T-helper 22 cell (primary cell): Measurements from ENCODE around the gene EPOP.
"Not testable (repeated sequence)": the region's sequence is repeated elsewhere in the genome, so short reads cannot be mapped to it uniquely, and the experiment has no call there.

Source experiments
- DNase-seq: peaks from one replicate; pipeline ENCODE4 v3.0.0-alpha.2; 2020; ENCODE audit warnings: low read depth

Gene EPOP

DNA sequence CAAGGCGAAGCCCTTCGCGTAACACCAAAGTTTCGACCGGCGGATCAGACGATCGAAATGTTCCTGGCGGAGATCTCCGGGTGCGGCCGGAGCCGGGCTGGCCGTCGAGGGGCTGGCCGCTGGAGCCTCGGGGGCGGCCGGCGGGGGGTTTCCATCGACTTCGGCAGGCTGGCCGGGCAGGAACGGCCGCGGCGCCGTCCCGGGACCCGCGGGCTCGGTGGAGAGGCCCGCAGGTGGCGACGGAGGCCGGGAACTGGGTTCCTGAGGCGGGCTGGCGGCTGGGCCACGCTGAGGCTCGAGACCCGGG lies 1.1 kb downstream of the EPOP start:
- no peak for DNase-seq

DNA sequence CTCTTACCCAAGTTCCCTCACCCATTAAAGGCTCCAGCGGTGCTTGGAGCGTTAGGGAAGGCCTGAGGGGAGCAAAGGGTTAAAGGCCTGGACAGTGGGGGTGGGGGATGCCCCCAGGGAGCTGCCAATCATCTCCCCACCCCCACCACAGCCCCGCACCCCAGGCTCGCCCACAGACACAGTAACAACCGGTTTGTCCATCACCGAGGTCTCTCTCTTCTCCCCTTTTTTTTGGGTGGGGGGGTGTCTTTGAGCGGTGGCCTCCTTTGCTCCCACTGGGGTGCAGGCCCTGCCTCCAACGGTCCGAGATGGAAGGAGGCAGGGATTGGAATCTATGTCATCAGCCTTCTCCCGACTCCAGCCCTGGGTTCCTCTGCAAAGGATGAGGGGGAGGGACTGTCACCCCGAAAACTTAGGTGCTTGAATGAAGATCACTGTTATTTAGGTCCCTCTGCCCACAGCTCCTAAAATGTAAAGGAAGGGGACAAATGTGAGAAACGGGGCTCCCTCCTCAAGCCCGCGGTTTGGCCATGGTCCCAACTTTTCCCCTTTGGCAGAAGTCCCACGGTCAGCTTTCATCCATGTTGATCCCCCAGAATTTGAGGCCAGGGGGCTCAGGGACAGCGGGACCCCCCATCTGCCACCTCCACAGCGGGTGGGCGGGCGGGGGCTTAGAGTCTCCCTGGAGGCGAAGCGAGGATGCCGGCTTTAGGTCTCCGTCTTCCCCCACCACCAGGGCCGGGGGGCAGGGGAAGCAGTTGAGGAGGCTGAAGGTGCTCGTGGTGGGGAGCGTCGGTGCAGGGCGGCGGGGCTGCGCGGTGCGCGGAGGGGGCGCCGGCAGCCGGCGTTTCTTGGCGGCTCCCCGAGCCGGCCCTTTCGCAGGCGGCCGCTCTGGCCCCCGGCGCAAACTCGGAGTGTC lies 1.7 kb downstream of the EPOP start:
- no peak for DNase-seq

DNA sequence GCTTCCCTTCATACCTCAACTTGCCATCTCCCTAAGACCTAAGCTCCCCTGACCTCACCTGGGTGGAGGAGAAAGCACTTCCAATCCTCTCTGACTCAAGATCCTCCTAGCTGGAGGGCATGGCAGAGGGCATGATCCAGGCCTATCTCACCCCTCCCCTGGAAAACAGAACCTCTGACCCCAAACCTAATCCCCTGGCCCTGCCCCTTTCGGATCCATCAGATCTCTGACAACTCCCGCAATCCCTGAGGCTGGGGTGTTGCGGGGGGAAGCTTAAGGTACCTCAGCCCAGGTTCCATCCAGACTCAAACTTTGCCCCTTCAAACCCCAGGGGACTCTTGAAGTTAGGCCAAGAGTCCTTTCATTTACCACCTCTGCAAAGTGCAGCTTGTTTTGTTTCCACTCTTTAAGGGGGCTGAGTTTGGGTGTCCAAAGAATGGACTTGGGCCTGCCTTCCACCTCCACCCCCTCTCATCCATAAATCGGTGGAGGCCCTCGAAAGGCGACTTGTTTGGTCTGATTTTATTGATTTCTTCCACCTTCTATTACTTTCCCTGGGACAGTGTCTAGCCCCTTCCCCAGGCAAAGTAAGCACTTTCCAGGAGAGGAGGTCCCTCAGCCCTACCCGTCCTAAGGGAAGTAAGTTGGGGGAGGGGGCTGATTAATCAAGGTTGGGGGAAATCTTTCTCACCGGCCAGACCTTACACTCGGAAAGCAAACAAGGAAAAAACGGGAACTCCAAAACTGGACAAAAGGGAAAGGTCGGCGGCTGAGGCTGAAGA lies 2.6 kb downstream of the EPOP start:
- no peak for DNase-seq

DNA sequence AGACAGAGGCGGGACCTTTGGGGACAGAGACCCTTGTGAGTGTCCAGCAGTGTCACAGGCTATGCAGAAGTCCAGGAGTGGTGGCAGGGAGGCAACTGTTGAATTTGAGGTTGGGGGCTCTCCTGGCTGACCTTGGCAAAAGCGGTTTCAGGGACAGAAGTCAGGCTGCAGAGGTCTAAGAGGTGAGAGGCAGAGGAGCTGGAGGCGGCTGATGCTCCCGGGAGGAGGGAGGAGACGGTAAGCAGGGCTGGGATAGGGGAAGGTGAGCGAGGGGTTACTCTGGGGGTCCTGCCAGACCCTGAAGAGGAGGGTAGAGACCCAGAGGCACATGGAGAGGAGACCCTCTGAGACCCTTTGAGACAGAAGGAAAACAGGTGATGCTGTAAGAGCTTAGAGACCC lies 5.2 kb downstream of the EPOP start:
- DNase-seq, result no peak

- DNase-seq, result no peak
These were observed 7.0 kb downstream of the EPOP start for GRCh38 chr17:38667787-38668122.

DNA sequence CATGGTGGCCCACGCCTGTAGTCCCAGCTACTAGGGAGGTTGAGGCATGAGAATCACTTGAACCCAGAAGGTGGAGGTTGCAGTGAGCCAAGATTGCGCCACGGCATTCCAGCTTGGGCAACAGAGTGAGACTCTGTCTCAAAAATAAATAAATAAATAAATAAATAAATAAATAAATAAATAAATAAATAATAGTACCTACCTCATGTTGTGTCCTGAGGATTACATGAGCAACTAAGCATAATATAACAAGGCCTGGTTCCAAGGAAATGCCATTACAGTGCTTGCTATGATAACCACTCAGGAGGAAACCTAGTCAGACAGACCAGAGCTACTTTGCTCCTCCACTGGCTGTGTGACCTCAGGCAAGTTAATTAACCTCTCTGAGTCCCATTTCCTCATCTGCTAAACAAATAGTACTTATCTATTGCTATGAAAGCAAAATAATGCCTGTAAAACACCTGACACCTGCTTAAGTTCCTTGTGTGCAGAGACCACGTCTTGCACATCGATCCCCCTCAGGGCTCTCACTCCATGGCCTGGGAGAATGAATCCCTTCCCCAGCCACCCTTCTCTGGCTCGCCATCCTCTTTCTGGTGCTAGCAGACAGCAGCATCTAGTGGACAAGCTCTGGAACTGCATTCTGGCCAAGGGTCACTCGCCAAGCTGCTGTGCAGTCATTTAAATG lies 7.5 kb downstream of the EPOP start:
- peak; percentile 25 for DNase-seq

DNA sequence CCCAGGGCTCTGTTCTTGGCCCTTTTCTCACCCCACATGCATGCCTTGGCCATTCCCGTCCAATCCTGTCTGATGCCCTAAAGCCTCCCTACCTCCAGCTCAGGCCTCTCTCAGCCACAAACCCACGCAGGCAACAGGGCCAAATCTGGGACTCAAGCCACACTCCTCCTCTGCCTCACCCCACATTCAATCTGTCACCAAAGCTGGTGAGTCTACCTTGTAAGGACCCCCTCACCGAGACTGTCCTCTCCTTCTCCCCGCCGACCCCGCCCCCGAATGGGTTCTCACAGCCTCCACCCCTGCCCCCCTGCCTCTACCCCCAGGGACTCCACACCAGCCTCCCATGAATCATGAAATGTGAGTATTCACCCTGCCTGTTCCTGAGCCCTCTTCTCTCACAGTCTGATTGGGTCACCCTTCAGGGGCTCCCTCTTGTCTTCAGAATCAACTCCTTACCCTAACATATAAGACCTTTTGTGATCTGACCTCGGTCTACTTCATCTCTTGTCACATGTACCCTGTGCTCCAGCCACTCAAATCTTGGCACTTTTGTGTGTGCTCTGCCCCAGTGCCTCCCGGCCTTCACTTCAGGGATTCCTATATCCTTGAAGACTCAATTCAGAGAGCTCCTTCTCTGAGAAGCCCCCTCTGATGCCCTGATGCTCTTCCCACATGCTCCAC lies 10.7 kb downstream of the EPOP start:
- DNase-seq, result no peak

- DNase-seq, result no peak
These were observed 11.5 kb downstream of the EPOP start for GRCh38 chr17:38663125-38663751.

GRCh38 chr17:38660097-38661025 lies 14.4 kb downstream of the EPOP start:
- no peak for DNase-seq

- no peak for DNase-seq
These were observed 15.3 kb downstream of the EPOP start for GRCh38 chr17:38659415-38659814.

DNA sequence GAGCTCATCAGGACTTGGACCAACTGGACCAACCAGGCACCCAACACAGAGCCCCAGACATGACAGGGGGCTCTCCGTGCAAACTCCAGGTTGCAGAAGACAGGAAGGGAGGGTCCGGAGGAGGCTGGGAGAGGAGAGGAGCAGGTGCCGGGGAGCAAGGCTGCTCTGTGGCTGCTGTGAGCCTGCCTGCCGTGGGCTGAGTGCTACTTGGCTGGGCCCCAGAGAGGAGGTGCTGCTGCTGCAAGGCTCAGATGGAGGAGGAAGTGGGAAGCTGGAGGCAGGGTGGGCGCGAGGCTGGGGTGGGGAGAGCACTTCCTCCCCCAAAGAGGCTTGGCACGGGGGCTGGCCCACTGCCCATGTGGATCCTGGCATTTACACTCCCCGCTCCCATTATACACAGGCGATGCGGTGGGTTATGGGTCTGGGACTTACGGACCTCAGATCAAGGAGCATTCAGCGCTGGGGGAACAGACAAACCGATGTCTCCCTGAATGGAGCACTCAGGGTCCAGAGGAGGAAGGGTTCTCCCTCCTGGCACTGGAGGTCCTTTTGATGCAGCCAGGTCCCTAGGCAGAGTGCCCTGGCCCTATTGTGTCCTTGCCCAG lies 15.9 kb downstream of the EPOP start:
- DNase-seq, result no peak

GRCh38 chr17:38657824-38658740 lies 16.7 kb downstream of the EPOP start:
- no peak for DNase-seq

- DNase-seq, result no peak
These were observed 17.6 kb downstream of the EPOP start for GRCh38 chr17:38656959-38657823.

DNA sequence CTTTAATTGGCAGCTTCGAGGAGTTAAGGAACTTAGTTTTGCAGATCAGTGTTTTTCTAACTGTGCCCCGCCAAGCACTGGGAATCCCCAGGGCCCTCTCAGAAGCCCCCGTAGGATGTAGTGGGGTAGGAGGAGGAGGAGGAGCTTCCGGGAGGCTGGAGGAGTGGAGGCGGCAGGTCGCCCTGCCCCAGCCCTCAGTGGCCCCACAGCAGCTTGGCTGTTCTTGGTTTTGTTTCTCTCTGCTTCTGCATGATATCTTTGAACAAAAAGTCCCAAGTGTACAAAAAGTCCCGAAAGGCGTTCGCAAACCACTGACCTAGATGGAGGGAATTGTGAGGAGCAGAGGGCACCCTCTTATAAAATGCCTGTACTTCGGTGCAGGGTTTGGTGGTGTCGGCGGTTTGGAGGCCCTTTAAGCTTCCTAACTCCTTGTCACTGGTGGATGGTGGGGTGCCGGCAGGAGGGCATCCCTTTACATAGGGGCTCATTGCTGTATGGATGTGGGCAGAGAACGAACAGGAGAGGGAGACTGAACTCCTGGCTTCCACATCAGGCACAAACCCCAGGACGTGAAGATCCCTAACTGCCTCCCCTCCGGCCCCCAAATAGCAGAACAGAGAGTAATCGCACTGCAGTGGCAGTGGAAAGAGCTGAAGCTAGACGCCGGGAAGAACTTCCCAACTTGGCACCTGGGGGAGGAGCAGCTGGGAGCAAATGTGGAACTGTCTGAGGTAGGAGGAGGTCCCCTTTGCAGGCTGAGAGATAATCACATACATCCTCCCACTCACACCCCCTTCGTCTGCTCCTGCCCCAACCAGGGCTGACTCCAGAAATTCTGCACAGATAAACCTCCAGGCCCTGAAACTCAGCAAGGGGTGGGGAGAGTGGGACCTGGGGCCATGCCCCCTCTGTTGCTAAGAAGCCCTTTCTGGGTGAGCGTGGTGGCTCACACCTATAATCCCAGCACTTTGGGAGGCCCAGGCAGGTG lies 20.1 kb downstream of the EPOP start:
- DNase-seq, result no peak

DNA sequence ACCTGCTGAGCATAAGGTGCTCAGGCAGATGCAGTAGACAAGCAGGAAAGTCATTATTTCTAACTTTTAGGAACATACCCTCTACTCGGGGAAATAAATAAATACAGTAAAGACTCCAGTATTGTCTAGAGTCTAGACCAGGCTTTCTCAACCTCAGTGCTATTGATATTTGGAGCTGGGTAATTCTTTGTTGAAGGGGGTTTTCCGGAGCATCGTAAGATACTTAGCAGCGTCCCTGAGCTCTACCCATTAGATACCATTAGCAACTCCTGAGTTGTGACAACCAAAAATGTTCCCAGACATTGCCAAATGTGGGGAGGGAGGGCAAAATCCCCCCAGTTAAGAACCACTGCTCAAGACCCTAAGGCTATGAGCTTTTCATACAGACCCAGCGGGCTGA lies 21.1 kb downstream of the EPOP start:
- no peak for DNase-seq

DNA sequence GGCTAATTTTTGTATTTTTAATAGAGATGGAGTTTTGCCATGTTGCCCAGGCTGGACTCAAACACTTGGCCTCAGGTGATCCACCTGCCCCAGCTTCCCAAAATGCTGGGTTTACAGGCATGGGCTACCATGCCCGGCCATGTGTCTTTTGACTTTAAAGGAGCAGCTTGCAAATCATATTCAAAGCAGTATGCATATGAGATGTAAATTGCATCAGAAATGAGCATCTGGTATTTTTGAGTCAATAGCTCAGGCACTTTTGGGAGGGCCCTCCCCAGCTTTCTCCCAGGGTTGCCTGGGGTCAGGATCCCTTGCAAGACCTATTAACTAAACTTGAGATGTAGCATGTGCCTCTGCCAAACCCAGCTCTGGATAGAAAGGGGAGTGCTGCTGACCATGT lies 21.5 kb downstream of the EPOP start:
- DNase-seq, result no peak

GRCh38 chr17:38650653-38651173 lies 24.0 kb downstream of the EPOP start:
- DNase-seq, result not testable (repeated sequence)
